RWPE2 (cell line): ENCODE results near the gene ATP5F1E.

ENCODE experiments used
- ATAC-seq: fragments of 200-7000 bp; cut with Tn5 transposase; 3 replicates; pipeline ENCODE4 v1.9.1; 2021; ENCODE audit warnings: low read depth
- DNase-seq: peaks from one replicate; pipeline ENCODE4 v3.0.0-alpha.2; 2020; ENCODE audit warnings: low spot score
- H3K27ac ChIP-seq: fragments of 450-650 bp; 2 replicates; pipeline ENCODE4 v1.5.1; 2017; ENCODE audit warnings: mild to moderate bottlenecking; ENCODE audit not compliant: poor library complexity, severe bottlenecking
- H3K27me3 ChIP-seq: fragments of 250-450 bp; sonication (Bioruptor Pico); 2 replicates; pipeline ENCODE4 v1.5.1; 2021; ENCODE audit warnings: mild to moderate bottlenecking, moderate library complexity; ENCODE audit not compliant: insufficient read depth, poor library complexity, severe bottlenecking
- H3K36me3 ChIP-seq: fragments of 250-450 bp; sonication (Bioruptor Pico); 2 replicates; pipeline ENCODE4 v1.5.1; 2020; ENCODE audit warnings: low read depth, mild to moderate bottlenecking, moderate library complexity
- H3K4me1 ChIP-seq: fragments of 250-450 bp; sonication (Bioruptor Pico); 2 replicates; pipeline ENCODE4 v1.5.1; 2021; ENCODE audit warnings: mild to moderate bottlenecking, moderate library complexity; ENCODE audit not compliant: insufficient read depth, poor library complexity, severe bottlenecking
- H3K4me3 ChIP-seq: fragments of 250-450 bp; sonication (Bioruptor Pico); 2 replicates; pipeline ENCODE4 v1.5.1; 2021; ENCODE audit warnings: mild to moderate bottlenecking, moderate library complexity; ENCODE audit not compliant: severe bottlenecking
- H3K9me3 ChIP-seq: fragments of 250-450 bp; sonication (Bioruptor Pico); 2 replicates; pipeline ENCODE4 v1.5.1; 2021; ENCODE audit warnings: mild to moderate bottlenecking, moderate library complexity; ENCODE audit not compliant: severe bottlenecking
- TF ChIP-seq, protein P1 (sequence below): fragments of 450-650 bp; IDR thresholded peaks from one replicate; pipeline ENCODE4 v1.5.1; 2017; ENCODE audit warnings: mild to moderate bottlenecking, moderate library complexity; ENCODE audit not compliant: poor library complexity, severe bottlenecking

ATP5F1E gene

DNA sequence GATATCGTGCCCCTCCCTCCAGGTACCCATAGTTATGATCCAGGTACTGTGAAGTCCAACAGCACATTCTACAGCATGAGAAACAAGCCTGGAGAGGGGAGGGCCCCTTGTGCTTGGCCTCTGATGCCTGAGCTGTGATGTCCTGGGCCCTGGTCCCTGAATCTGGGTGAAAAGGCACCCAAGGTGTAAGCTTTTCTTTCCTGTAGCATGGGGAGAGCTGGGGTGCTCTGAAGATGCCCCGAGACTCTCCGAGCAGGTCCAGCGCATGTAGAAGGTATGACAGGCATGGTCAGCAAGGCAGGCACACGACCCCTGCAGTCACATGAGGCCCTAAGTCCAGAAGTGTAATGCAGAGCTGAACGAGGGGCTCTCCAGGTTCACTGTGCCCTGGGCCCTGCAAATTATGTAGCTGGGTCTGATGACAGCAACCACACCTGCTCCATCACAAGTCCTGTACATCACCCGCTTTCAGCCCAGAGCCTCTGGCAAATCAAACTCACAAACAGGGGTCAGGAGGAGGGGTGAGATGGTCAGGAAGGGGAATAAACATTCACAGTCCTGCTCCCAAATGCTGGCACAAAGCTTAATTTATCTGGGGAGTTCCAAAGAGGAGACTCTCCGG lies 23.3 kb downstream of the ATP5F1E start:
- ATAC-seq = no peak
- Histone ChIP-seq H3K36me3 (peaks cover 18% of the 10 kb centered on the region), H3K4me3 (no peak overlapping the region), H3K27me3 (no peaks in the 10 kb centered on the region), H3K9me3 (no peaks in the 10 kb centered on the region), H3K27ac (no peak overlapping the region), H3K4me1 (peaks cover 20% of the 10 kb centered on the region)
- peak; percentile 63 for DNase-seq
- TF ChIP-seq, protein P1, sequence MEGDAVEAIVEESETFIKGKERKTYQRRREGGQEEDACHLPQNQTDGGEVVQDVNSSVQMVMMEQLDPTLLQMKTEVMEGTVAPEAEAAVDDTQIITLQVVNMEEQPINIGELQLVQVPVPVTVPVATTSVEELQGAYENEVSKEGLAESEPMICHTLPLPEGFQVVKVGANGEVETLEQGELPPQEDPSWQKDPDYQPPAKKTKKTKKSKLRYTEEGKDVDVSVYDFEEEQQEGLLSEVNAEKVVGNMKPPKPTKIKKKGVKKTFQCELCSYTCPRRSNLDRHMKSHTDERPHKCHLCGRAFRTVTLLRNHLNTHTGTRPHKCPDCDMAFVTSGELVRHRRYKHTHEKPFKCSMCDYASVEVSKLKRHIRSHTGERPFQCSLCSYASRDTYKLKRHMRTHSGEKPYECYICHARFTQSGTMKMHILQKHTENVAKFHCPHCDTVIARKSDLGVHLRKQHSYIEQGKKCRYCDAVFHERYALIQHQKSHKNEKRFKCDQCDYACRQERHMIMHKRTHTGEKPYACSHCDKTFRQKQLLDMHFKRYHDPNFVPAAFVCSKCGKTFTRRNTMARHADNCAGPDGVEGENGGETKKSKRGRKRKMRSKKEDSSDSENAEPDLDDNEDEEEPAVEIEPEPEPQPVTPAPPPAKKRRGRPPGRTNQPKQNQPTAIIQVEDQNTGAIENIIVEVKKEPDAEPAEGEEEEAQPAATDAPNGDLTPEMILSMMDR = no peak

DNA sequence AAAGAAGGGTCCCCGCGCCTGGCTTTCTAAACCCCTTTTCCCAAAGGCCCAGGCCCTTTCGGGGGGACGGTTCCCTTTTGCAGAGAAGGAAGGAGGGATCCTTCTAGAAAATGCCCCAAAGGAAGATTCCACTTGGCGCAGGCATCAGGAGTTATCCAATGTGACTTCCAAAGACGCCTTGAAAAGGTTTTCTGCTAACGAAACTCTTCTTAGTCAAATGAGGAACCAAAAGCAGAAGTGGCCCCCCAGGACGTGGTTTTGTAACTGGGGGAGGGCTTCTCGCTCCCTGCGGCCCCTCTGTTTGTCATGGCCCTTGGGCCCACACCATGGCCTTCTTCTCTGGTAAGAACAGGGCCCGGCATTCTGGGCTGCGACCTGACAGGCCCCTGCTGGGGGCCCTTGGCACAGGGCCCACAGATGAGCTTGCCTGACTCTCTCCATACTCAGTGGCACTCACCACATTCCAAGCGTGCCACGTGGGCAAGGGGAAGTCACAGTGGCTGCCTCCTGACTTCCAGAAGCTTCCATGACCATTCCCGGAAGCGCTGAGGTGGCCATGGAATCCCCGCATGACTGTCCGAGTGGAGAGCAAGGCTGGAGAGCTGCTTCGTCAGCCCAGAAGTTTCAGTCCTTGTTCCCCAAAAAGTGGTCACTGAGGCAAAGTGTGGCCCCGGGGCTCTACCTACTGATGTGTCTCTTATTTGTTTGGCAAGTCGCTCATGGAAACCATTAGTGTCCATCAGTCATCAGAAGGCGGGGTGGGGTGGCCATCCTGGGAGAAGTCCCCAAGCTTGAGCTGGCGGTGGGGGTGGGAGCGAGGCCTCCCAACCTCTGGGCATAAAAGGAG lies 24.2 kb downstream of the ATP5F1E start:
- TF ChIP-seq, protein P1 = no peak
- no peaks in the 10 kb centered on the region for H3K9me3 ChIP-seq
- ATAC-seq (no peak), DNase-seq (peak; percentile 77)
- H3K36me3 ChIP-seq = peaks cover 27% of the 10 kb centered on the region
- peaks cover 20% of the 10 kb centered on the region for H3K4me1 ChIP-seq
- peak overlapping the region; percentile 73 for H3K4me3 ChIP-seq
- H3K27me3 ChIP-seq = no peaks in the 10 kb centered on the region
- peak overlapping the region; percentile 66 for H3K27ac ChIP-seq

DNA sequence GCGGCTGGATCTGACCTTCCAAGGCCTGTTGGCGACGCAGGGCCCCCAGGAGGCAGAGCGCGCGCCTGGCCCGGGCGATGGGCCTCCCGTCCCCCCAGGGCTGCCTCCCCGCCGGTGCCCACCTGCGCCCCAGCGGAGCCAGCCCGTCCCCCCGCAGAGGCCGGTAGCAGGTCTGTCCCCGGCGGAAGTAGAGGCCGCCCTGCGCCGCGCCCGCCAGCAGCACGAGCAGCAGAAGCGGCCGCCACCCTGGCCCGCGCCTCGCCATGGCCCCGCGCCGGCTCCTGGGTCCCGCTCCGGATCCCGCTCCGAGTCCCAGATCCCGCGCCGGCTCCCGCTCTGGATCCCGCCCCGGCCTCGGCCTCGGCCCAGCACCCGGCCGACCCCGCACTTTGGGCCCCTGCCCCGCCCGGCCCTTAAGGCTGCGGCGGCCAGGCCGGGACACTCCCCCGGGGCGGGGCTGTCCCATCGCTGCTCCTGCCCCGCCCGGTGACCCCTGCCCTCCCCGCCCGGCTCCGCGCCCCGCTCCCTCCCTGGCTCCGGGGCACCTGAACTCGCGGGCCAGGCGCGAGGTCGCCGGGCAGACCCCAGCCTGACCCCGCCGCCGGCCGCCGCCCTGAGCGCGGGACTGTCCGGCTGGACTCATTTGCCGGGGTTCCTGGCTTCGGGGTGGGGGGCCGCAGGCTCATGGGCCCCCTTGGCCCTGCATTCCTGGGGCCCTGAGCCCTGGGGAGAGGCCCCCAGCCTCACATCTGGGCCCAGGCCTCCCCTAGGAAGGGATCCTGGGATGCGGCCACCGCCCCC lies 25.1 kb downstream of the ATP5F1E start, which contains the start of gene CTSZ:
TSS of gene CTSZ (minus strand) at position 391 of the 801 bp plus-strand sequence. CDS start at position 265, 126 bp downstream.
- TF ChIP-seq, protein P1 = peak; percentile 12
- H3K4me3 ChIP-seq = peak within 1 kb of the TSS; percentile 73
- H3K27me3 ChIP-seq = no peaks in the 10 kb centered on the region
- ATAC-seq = peak; percentile 58
- H3K36me3 ChIP-seq = peaks cover 31% of the 10 kb centered on the region
- H3K4me1 ChIP-seq = peaks cover 20% of the 10 kb centered on the region
- peak; percentile 85 for DNase-seq
- H3K9me3 ChIP-seq = no peaks in the 10 kb centered on the region
- H3K27ac ChIP-seq = peak within 1 kb of the TSS; percentile 66

DNA sequence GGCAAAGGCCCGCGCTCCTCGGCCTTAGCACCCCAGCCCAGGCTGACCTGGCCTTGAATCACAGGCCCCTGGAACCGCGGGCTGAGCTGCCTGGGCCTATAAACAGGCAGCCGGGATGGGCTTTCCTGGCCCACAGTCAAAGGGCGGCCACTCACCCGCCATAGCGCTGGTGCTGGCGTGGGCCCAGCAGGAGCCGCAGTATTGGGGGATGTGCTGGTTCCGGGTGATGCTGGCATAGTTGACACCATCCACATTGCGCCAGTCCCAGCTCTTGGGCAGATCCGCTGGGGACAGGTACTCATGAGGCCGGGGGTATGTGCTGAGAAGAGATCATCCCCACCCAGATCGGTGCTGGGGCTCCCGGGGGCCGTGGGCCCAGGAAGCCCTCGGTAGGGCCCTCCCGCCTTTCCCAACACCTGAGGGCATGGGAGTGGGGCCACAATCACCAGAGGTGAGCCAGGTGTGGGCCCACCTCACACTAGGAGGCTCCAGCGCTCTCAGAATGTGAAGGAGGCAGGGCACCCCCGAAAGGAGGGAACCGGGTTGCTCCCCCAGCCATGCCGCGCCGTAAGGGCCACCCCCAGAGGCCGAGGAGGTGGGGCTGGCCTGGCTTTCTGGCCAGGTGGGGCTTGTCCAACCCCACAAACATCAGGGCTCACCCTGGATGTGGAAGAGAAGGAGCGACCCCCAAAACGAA lies 25.8 kb downstream of the ATP5F1E start:
- H3K27ac ChIP-seq = peak overlapping the region; percentile 66
- peaks cover 39% of the 10 kb centered on the region for H3K36me3 ChIP-seq
- DNase-seq = peak; percentile 84
- TF ChIP-seq, protein P1 = peak; percentile 19
- H3K4me1 ChIP-seq = peaks cover 15% of the 10 kb centered on the region
- H3K9me3 ChIP-seq = no peaks in the 10 kb centered on the region
- H3K4me3 ChIP-seq = peak overlapping the region; percentile 73
- ATAC-seq = peak; percentile 17
- no peaks in the 10 kb centered on the region for H3K27me3 ChIP-seq
